AG04449 (cell line): ENCODE results near the gene COL23A1.

Experiments used
- CTCF ChIA-PET: fragments of 350-600 bp; formaldehyde crosslinking; extraction: SDS; loops from one replicate; lab custom pipeline; 2021; ENCODE audit warnings: antibody characterized with exemption; lab: Yijun Ruan, JAX
- POLR2A ChIA-PET: fragments of 400-600, 350-600 bp; formaldehyde crosslinking; extraction: SDS; loops from one replicate; lab custom pipeline; 2020; ENCODE audit warnings: antibody characterized with exemption, inconsistent platforms; lab: Yijun Ruan, JAX
- DNase-seq: peaks from one replicate; pipeline ENCODE4 v3.0.0-alpha.2; 2010; ENCODE audit warnings: low read depth, low spot score
- H3K4me3 ChIP-seq: 2 replicates; pipeline ENCODE4 v1.5.1; 2011; ENCODE audit warnings: low read depth, mild to moderate bottlenecking, control low read depth, low read length
- CTCF ChIP-seq: IDR thresholded peaks from one replicate; pipeline ENCODE4 v1.5.1; 2011; ENCODE audit warnings: mild to moderate bottlenecking, moderate library complexity, low read length, control low read depth, inconsistent platforms; ENCODE audit not compliant: insufficient read depth; ENCODE audit errors: missing control alignments

Gene COL23A1

GRCh38 chr5:178462076-178462475 lies 128.1 kb downstream of the COL23A1 start:
- TF ChIP-seq CTCF, result no peak
- no peak overlapping the region for H3K4me3 ChIP-seq
- ChIA-PET CTCF (no interaction called here), POLR2A (no interaction called here)
- no peak for DNase-seq

GRCh38 chr5:178461004-178461730 lies 129.0 kb downstream of the COL23A1 start:
- POLR2A ChIA-PET, result no interaction called here

GRCh38 chr5:178460598-178460997 lies 129.6 kb downstream of the COL23A1 start:
- POLR2A ChIA-PET, result no interaction called here
- CTCF ChIA-PET, result no interaction called here
- H3K4me3 ChIP-seq, result no peak overlapping the region
- TF ChIP-seq CTCF, result no peak
- no peak for DNase-seq

More at GRCh38 chr5:178461004-178461730, 129.0 kb downstream of the COL23A1 start:
- CTCF ChIA-PET, result no interaction called here
- H3K4me3 ChIP-seq, result no peak overlapping the region
- no peak for DNase-seq
- TF ChIP-seq CTCF, result peak; percentile 31

GRCh38 chr5:178460174-178460573 lies 130.0 kb downstream of the COL23A1 start:
- POLR2A ChIA-PET, result no interaction called here
- TF ChIP-seq CTCF, result no peak
- no peak for DNase-seq
- CTCF ChIA-PET, result no interaction called here
- no peak overlapping the region for H3K4me3 ChIP-seq

GRCh38 chr5:178458140-178458539 lies 132.1 kb downstream of the COL23A1 start:
- no peak for DNase-seq
- no peak overlapping the region for H3K4me3 ChIP-seq
- CTCF ChIA-PET, result no interaction called here
- no peak for TF ChIP-seq CTCF
- POLR2A ChIA-PET, result no interaction called here

GRCh38 chr5:178457471-178457870 lies 132.7 kb downstream of the COL23A1 start:
- CTCF ChIA-PET, result no interaction called here
- no peak for TF ChIP-seq CTCF
- POLR2A ChIA-PET, result no interaction called here

More at GRCh38 chr5:178457471-178457870, 132.7 kb downstream of the COL23A1 start:
- DNase-seq, result no peak
- no peak overlapping the region for H3K4me3 ChIP-seq
